Esophagus muscularis mucosa (tissue), 4 donors: ENCODE measurements around the gene CCDC188. TPM values are rescaled to one million over a fixed set of nuclear protein-coding genes. Genes with fewer than 3 reads are reported as not detected.

Experiments
- DNase-seq: peaks from one replicate; pipeline ENCODE4 v3.0.0-alpha.2; 2017; ENCODE audit errors: extremely low spot score
- H3K27ac ChIP-seq, 4 donors: fragments of 200-600 bp; sonication (generic); replicated peaks in 1 of 4; 1 replicate in 3 of 4; 2 replicates in 1 of 4; pipeline ENCODE4 v1.5.1; 2016 to 2019; ENCODE audit warnings: mild to moderate bottlenecking in 1 of 4
- H3K27me3 ChIP-seq, 4 donors: fragments of 200-600 bp; sonication (generic); one replicate each; pipeline versions ENCODE4 v1.5.1 to v1.6.0; 2016 to 2019
- H3K36me3 ChIP-seq, 4 donors: fragments of 200-600 bp; sonication (generic); one replicate each; pipeline ENCODE4 v1.5.1; 2016 to 2019
- H3K4me1 ChIP-seq, 4 donors: fragments of 200-600 bp; sonication (generic); one replicate each; pipeline ENCODE4 v1.5.1; 2016 to 2019
- H3K4me3 ChIP-seq, 4 donors: fragments of 200-600 bp; sonication (generic); 1 replicate in 2 of 4; 2 replicates in 2 of 4; pipeline ENCODE4 v1.5.1; 2016 to 2019; ENCODE audit warnings: mild to moderate bottlenecking in 4 of 4, moderate library complexity in 1 of 4
- H3K9me3 ChIP-seq, 4 donors: fragments of 200-600 bp; sonication (generic); 1 replicate in 3 of 4; 2 replicates in 1 of 4; pipeline ENCODE4 v1.5.1; 2016 to 2019
- EP300 ChIP-seq: sonication (generic); formaldehyde crosslinking; IDR thresholded peaks from one replicate; pipeline ENCODE4 v1.6.1; 2017; ENCODE audit warnings: antibody characterized with exemption
- POLR2A ChIP-seq: fragments of 450-650 bp; IDR thresholded peaks from one replicate; pipeline ENCODE4 v1.6.1; 2017; ENCODE audit warnings: antibody characterized with exemption, moderate library complexity, mild to moderate bottlenecking, low read depth
- POLR2AphosphoS5 ChIP-seq, 2 donors: sonication (generic); formaldehyde crosslinking; IDR thresholded peaks; one replicate each; pipeline ENCODE4 v1.6.1; 2017; ENCODE audit warnings: antibody characterized with exemption in 2 of 2
- WGBS: methylation state at CpG from one replicate; pipeline ENCODE4 v1.1.5; 2018; 5-methylcytosine and 5-hydroxymethylcytosine counted together
- intact Hi-C: fragments of 100-400 bp; cut with DNase I; formaldehyde crosslinking; loops from one replicate; pipeline ENCODE4 v1.15.1; 2023
- total RNA-seq, 4 donors: library from RNA; depleted of rRNA; stranded (reverse); fragments of >200 nt; gene quantifications; one replicate each; pipeline versions ENCODE4 v1.1.0 to v1.2.1, GENCODE V29; 2016
- TF ChIP-seq, protein P1 (sequence below), 3 experiments: fragments of 200-600 bp in 2 of 3; fragments of 450-650 bp in 1 of 3; sonication (generic) in 2 of 3; IDR thresholded peaks; one replicate each; pipeline ENCODE4 v1.5.1; 2017 to 2019; ENCODE audit warnings: antibody characterized with exemption in 3 of 3, mild to moderate bottlenecking in 2 of 3, moderate library complexity in 1 of 3

CCDC188 gene
- total RNA-seq, 4 donors from 2014 or later: 0.17 to 1.4 (median 0.64) TPM

DNA sequence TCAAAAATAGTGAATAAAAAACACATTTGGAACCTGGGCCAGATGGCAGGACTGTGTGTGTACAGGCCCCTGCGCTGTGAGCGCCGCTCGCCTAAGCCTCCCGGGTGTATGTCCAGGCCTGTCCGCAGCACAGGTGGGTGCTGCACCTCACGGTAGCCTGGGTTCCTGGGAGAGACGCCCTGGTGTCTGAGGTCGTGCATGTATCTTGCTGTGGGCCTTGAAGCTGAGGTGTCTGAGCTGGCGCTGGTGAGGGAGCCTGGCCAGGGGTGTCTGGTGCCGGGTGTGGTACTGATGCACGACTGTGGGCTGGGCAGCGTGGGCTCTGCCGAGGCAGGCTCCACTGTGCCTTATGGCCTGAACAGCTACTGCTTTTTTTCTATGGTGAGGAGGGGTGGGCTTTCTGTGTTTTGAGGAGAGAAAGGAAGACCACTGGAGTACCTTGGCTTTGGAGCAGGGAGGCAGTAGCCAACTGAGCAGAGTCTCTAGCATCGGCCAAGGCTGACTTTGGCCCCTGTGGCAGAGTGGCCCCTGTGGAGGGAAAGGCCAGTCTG, 23.5 kb downstream of the CCDC188 start:
- H3K27me3 ChIP-seq: no peaks in the 10 kb centered on the region
- DNase-seq: no peak
- H3K4me3 ChIP-seq: no peak overlapping the region
- no peaks in the 10 kb centered on the region for H3K9me3 ChIP-seq
- peaks cover 29 to 54% (median 44%) of the 10 kb centered on the region in 4 donors for H3K36me3 ChIP-seq
- H3K4me1 ChIP-seq: peaks cover 10 to 20% (median 14%) of the 10 kb centered on the region in 4 donors
- intact Hi-C loops: no loop called here
- H3K27ac ChIP-seq: no peak overlapping the region
- 93% methylated on average over 10 of the region's 15 CpGs for WGBS
- TF ChIP-seq, protein P1, sequence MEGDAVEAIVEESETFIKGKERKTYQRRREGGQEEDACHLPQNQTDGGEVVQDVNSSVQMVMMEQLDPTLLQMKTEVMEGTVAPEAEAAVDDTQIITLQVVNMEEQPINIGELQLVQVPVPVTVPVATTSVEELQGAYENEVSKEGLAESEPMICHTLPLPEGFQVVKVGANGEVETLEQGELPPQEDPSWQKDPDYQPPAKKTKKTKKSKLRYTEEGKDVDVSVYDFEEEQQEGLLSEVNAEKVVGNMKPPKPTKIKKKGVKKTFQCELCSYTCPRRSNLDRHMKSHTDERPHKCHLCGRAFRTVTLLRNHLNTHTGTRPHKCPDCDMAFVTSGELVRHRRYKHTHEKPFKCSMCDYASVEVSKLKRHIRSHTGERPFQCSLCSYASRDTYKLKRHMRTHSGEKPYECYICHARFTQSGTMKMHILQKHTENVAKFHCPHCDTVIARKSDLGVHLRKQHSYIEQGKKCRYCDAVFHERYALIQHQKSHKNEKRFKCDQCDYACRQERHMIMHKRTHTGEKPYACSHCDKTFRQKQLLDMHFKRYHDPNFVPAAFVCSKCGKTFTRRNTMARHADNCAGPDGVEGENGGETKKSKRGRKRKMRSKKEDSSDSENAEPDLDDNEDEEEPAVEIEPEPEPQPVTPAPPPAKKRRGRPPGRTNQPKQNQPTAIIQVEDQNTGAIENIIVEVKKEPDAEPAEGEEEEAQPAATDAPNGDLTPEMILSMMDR (IDR thresholded peaks at IDR 0.05): no peak
- no peak for TF ChIP-seq POLR2A
- TF ChIP-seq EP300: no peak
- TF ChIP-seq POLR2AphosphoS5 (IDR thresholded peaks at IDR 0.05): no peak

DNA sequence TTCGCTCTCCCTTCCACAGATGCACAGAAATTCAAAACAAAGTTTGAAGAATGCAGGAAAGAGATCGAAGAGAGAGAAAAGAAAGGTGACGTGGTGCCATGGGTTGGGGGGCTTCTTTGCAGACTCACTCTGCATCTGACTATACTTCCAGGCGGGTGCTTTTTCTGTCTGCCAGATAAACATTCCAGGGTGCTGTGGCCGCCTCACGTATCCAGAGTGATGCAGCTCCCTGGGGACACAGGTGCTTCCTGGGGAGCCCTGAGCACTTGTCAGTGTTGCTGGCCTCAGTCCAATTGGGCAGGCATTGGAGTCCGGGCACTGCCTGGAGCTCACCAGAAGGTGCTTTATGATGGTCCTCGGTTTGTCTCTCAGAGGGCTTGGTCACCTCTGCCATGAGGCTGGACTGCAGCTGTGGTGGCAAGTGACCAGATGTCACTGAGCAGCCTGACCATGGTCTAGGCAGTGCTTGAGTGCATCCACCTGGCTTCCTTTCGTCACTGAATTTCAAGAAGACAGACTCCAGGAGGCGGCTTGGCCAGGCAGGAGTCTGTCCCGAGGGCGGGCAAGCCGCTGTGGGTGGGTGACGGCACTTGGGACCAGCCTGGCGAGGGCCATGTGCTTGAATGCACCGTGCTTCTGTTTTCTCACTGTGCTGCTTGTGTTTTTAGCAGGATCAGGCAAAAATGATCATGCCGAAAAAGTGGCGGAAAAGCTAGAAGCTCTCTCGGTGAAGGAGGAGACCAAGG, 24.4 kb downstream of the CCDC188 start:
- no peak for DNase-seq
- no peak for TF ChIP-seq EP300
- TF ChIP-seq, protein P1 (IDR thresholded peaks at IDR 0.05): no peak
- TF ChIP-seq POLR2A: no peak
- no peak for TF ChIP-seq POLR2AphosphoS5 (IDR thresholded peaks at IDR 0.05)
- H3K4me3 ChIP-seq: no peak overlapping the region
- no peaks in the 10 kb centered on the region for H3K27me3 ChIP-seq
- H3K27ac ChIP-seq: no peak overlapping the region
- WGBS: 80% methylated on average over 19 of the region's 19 CpGs
- peaks cover 7 to 25% (median 15%) of the 10 kb centered on the region in 4 donors for H3K4me1 ChIP-seq
- intact Hi-C loops: no loop called here
- no peaks in the 10 kb centered on the region for H3K9me3 ChIP-seq
- H3K36me3 ChIP-seq: peaks cover 34 to 63% (median 51%) of the 10 kb centered on the region in 4 donors

DNA sequence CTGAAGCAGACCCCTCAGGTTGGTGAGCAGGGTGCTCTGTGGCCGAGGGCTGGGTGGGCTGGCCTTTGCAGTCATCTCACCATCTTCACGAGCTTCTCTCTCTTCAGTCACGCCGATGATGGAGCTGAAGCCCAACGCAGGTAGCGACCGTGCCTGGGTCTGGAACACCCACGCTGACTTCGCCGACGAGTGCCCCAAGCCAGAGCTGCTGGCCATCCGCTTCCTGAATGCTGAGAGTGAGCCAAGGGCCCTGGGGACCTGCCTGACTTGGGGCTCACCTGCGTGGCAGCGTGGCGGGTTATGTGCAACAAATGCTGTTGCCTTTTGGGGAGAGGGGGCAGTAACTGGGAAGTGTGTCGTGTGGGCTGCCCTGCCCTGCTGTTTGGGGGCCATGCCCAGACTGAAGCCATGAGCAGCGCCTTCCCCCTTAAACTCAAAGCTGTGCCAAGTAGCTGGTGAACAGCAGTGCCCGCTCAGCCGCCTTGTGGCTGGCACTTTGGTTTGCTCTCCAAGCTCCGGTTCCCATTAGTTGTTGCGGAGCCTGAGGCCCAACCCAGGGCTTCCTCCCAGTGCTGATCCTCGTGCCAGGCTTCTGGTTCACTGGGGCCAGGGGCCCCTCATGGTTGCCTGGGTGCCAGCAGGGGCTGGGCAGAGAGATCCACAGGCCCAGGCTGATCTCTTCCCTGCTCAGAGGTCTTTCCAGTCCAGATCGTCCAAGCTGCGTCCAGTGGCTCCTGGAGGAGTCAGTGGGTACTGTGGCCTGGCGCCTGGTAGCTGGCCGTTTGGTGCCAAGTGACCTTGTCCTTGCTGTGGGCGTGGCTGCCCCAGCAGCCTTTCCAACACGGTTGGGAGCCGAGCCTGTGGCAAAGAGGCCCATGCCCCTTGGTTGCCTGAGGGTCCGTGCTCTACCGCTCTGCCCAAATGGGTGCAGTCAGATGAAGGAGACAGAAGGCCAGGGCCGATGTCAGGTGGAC, 25.4 kb downstream of the CCDC188 start:
- WGBS: 90% methylated on average over 3 of the region's 32 CpGs
- Histone ChIP-seq H3K36me3 (peaks cover 40 to 73% (median 59%) of the 10 kb centered on the region in 4 donors), H3K4me1 (peaks cover 3 to 29% (median 18%) of the 10 kb centered on the region in 4 donors), H3K4me3 (no peak overlapping the region), H3K27ac (no peak overlapping the region), H3K9me3 (no peaks in the 10 kb centered on the region), H3K27me3 (no peaks in the 10 kb centered on the region)
- TF ChIP-seq, protein P1 (IDR thresholded peaks at IDR 0.05): no peak
- TF ChIP-seq EP300 (no peak), POLR2AphosphoS5 (IDR thresholded peaks at IDR 0.05) (no peak), POLR2A (no peak)
- no peak for DNase-seq
- intact Hi-C loops: no loop called here

DNA sequence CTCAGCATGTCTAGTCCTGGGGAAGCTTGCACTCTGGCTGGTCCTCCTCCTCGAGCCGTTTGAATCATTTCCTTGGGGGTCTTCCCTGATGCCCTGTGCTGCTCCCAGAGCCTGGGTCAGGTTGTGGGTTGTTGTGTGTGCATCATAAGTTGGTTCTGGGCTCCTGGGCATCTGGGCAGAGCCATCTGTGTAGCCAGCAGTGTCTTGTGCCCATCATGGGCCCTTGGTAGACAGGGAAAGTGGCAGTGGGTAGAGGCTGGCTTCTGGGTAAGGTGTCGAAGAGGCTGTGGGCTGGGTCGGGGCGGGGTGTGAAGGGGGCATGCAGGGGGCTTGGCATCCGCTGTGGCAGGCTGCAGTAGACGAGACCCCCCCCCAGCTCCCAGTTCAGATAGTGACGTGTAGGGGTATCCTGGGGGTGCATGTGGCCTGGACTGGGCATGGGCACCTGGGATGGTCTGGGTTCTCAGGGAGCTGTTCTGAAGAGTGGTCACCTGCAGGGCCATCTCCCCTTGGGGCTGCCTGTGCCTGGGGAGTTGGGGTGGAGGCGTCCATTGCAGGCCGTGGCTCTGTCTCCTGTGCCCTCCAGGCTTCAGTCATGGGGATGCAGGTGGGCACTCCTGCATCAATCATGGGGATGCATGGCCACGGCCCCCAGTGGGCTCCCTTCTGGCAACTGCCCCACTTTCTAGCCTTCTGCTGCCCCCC, 26.6 kb downstream of the CCDC188 start:
- TF ChIP-seq EP300 (no peak), POLR2AphosphoS5 (IDR thresholded peaks at IDR 0.05) (no peak), POLR2A (no peak)
- TF ChIP-seq, protein P1 (IDR thresholded peaks at IDR 0.05): no peak
- 98% methylated on average over 5 of the region's 11 CpGs for WGBS
- Histone ChIP-seq H3K27me3 (no peaks in the 10 kb centered on the region), H3K4me3 (no peak overlapping the region), H3K27ac (no peak overlapping the region), H3K9me3 (no peaks in the 10 kb centered on the region), H3K4me1 (peaks cover 5 to 33% (median 24%) of the 10 kb centered on the region in 4 donors), H3K36me3 (peaks cover 52 to 85% (median 72%) of the 10 kb centered on the region in 4 donors)
- intact Hi-C loops: no loop called here
- DNase-seq: no peak
